Measurements from ENCODE around the gene IER2. TPM values are rescaled to one million over a fixed set of nuclear protein-coding genes. Genes with fewer than 3 reads are reported as not detected.
A peak's percentile ranks its signal among the peaks of the same experiment; 100 is the strongest.

The IER2 gene
- total and polyA plus RNA-seq, 8 donors = 44.6 to 408 (median 115) TPM

- Histone ChIP-seq H3K36me3 (peaks cover 0 to 38% of the 10 kb centered on the region in 2 donors), H3K9me3 (no peaks in the 10 kb centered on the region), H3K4me1 (peaks cover 13 to 48% of the 10 kb centered on the region in 2 donors), H3K27me3 (no peaks in the 10 kb centered on the region), H3K27ac (peak overlapping the region; percentile 82 to 98), H3K4me3 (peak overlapping the region in 1 of 2 donors; percentile 50)
- ATAC-seq (no peak), DNase-seq (peak in 1 of 4 donors; percentile 88)
- intact Hi-C loops (cut with DNase I) = no loop called here
- TF ChIP-seq CTCF (IDR thresholded peaks at IDR 0.05) = no peak
These were observed 45.1 kb upstream of the IER2 start for GRCh38 chr19:13104848-13105711.

- H3K4me3 ChIP-seq = no peak overlapping the region
- H3K27me3 ChIP-seq = no peaks in the 10 kb centered on the region
- H3K4me1 ChIP-seq = peaks cover 0 to 12% of the 10 kb centered on the region in 2 donors
- H3K9me3 ChIP-seq = no peaks in the 10 kb centered on the region
- DNase-seq = no peak
- intact Hi-C loops (cut with DNase I) = no loop called here
- TF ChIP-seq CTCF (IDR thresholded peaks at IDR 0.05) = no peak
- ATAC-seq = no peak
- no peak overlapping the region for H3K27ac ChIP-seq
- H3K36me3 ChIP-seq = peaks cover 0 to 62% of the 10 kb centered on the region in 2 donors
These were observed 40.7 kb upstream of the IER2 start for GRCh38 chr19:13109361-13110098.

- no peak for TF ChIP-seq CTCF (IDR thresholded peaks at IDR 0.05)
- Histone ChIP-seq H3K27me3 (no peaks in the 10 kb centered on the region), H3K9me3 (no peaks in the 10 kb centered on the region), H3K36me3 (peaks cover 0 to 64% of the 10 kb centered on the region in 2 donors), H3K4me3 (no peak overlapping the region), H3K27ac (no peak overlapping the region), H3K4me1 (peaks cover 0 to 7% of the 10 kb centered on the region in 2 donors)
- intact Hi-C loops (cut with DNase I) = no loop called here
- DNase-seq (no peak), ATAC-seq (no peak)
These were observed 40.1 kb upstream of the IER2 start for GRCh38 chr19:13110099-13110610.

GRCh38 chr19:13112555-13112954 is 37.7 kb upstream of the IER2 start:
- H3K27ac ChIP-seq = no peak overlapping the region
- intact Hi-C loops (cut with DNase I) = no loop called here
- no peak for TF ChIP-seq CTCF (IDR thresholded peaks at IDR 0.05)

GRCh38 chr19:13115936-13116281 is 34.3 kb upstream of the IER2 start:
- ATAC-seq = no peak
- peak overlapping the region in 1 of 2 donors; percentile 84 for H3K27ac ChIP-seq
- intact Hi-C loops (cut with DNase I) = no loop called here
- DNase-seq = no peak
- H3K4me3 ChIP-seq = peak overlapping the region; percentile 93 to 95
- peaks cover 0 to 26% of the 10 kb centered on the region in 2 donors for H3K36me3 ChIP-seq
- H3K4me1 ChIP-seq = peaks cover 22 to 44% of the 10 kb centered on the region in 2 donors
- H3K27me3 ChIP-seq = no peaks in the 10 kb centered on the region
- no peaks in the 10 kb centered on the region for H3K9me3 ChIP-seq
- TF ChIP-seq CTCF (IDR thresholded peaks at IDR 0.05) = no peak

More at GRCh38 chr19:13112555-13112954, 37.7 kb upstream of the IER2 start:
- DNase-seq (no peak), ATAC-seq (no peak)
- H3K4me1 ChIP-seq = peaks cover 8 to 21% of the 10 kb centered on the region in 2 donors
- peaks cover 0 to 57% of the 10 kb centered on the region in 2 donors for H3K36me3 ChIP-seq
- H3K4me3 ChIP-seq = no peak overlapping the region
- H3K9me3 ChIP-seq = no peaks in the 10 kb centered on the region
- no peaks in the 10 kb centered on the region for H3K27me3 ChIP-seq
